ENCODE results near the gene MOV10. TPM values are rescaled to one million over a fixed set of nuclear protein-coding genes. Genes with fewer than 3 reads are reported as not detected.

MOV10 gene
- total RNA-seq, 2 donors from 2014 or later: 61.6 to 62.7 TPM

- H3K9me3 ChIP-seq: no peaks in the 10 kb centered on the region
- H3K4me1 ChIP-seq: no peaks in the 10 kb centered on the region
- no peak overlapping the region for H3K4me3 ChIP-seq
- no peak for DNase-seq
- no peaks in the 10 kb centered on the region for H3K27me3 ChIP-seq
- TF ChIP-seq CTCF (IDR thresholded peaks at IDR 0.05): no peak
- intact Hi-C loops (cut with DNase I): no loop called here
- peaks cover 6% of the 10 kb centered on the region for H3K36me3 ChIP-seq
- H3K27ac ChIP-seq: no peak overlapping the region
- no peak overlapping the region for H3K9ac ChIP-seq (ENCODE audit: low read depth in 2 of 2, low read length in 2 of 2)
Measured at GRCh38 chr1:112665857-112666256, 8.6 kb upstream of the MOV10 start.

- intact Hi-C loops (cut with DNase I): no loop called here
- Histone ChIP-seq H3K27ac (no peak overlapping the region), H3K9ac (ENCODE audit: low read depth in 2 of 2, low read length in 2 of 2) (no peak overlapping the region), H3K9me3 (no peaks in the 10 kb centered on the region), H3K36me3 (no peaks in the 10 kb centered on the region), H3K4me1 (no peaks in the 10 kb centered on the region), H3K27me3 (no peaks in the 10 kb centered on the region), H3K4me3 (no peak overlapping the region)
- TF ChIP-seq CTCF (IDR thresholded peaks at IDR 0.05): no peak
- DNase-seq: no peak
Measured at GRCh38 chr1:112666946-112667345, 7.5 kb upstream of the MOV10 start.

GRCh38 chr1:112672009-112672408 lies 2.5 kb upstream of the MOV10 start:
- H3K4me3 ChIP-seq: no peak overlapping the region
- no peak for DNase-seq
- no peaks in the 10 kb centered on the region for H3K4me1 ChIP-seq
- no peaks in the 10 kb centered on the region for H3K9me3 ChIP-seq
- H3K27ac ChIP-seq: no peak overlapping the region
- H3K9ac ChIP-seq (ENCODE audit: low read depth in 2 of 2, low read length in 2 of 2): no peak overlapping the region
- intact Hi-C loops (cut with DNase I): no loop called here
- H3K27me3 ChIP-seq: no peaks in the 10 kb centered on the region
- H3K36me3 ChIP-seq: no peaks in the 10 kb centered on the region
- TF ChIP-seq CTCF (IDR thresholded peaks at IDR 0.05): no peak

GRCh38 chr1:112672842-112673241 lies 1.6 kb upstream of the MOV10 start:
- no peak overlapping the region for H3K27ac ChIP-seq
- H3K9me3 ChIP-seq: no peaks in the 10 kb centered on the region
- DNase-seq: no peak
- no peak overlapping the region for H3K9ac ChIP-seq (ENCODE audit: low read depth in 2 of 2, low read length in 2 of 2)
- H3K4me3 ChIP-seq: no peak overlapping the region
- H3K4me1 ChIP-seq: no peaks in the 10 kb centered on the region
- no peaks in the 10 kb centered on the region for H3K36me3 ChIP-seq
- TF ChIP-seq CTCF (IDR thresholded peaks at IDR 0.05): no peak
- intact Hi-C loops (cut with DNase I): no loop called here
- H3K27me3 ChIP-seq: no peaks in the 10 kb centered on the region

- intact Hi-C loops (cut with DNase I): no loop called here
- no peak for DNase-seq
Measured at GRCh38 chr1:112673592-112674439, 643 bp upstream of the MOV10 start.

More at GRCh38 chr1:112673592-112674439, 643 bp upstream of the MOV10 start:
- Histone ChIP-seq H3K27ac (peak overlapping the region; percentile 89), H3K27me3 (no peaks in the 10 kb centered on the region), H3K9me3 (no peaks in the 10 kb centered on the region), H3K4me1 (no peaks in the 10 kb centered on the region), H3K9ac (ENCODE audit: low read depth in 2 of 2, low read length in 2 of 2) (peak overlapping the region; percentile 81 to 91), H3K4me3 (peak overlapping the region; percentile 80), H3K36me3 (no peaks in the 10 kb centered on the region)
- TF ChIP-seq CTCF (IDR thresholded peaks at IDR 0.05): peak; percentile 32

Data from colonic mucosa (tissue), 4 donors.